Sciatic nerve (tissue), 2 donors: ENCODE measurements around the gene TMEM271. TPM values are rescaled to one million over a fixed set of nuclear protein-coding genes. Genes with fewer than 3 reads are reported as not detected.
A peak's percentile ranks its signal among the peaks of the same experiment; 100 is the strongest.
"Not testable (repeated sequence)": the region's sequence is repeated elsewhere in the genome, so short reads cannot be mapped to it uniquely, and the experiment has no call there.

ENCODE experiments used
- ATAC-seq: fragments of 200-7000 bp; cut with Tn5 transposase; one replicate; pipeline ENCODE4 v1.9.1; 2020; ENCODE audit warnings: mild to moderate bottlenecking, moderate library complexity
- DNase-seq: peaks from one replicate; pipeline ENCODE4 v3.0.0-alpha.2; 2020; ENCODE audit warnings: low spot score
- intact Hi-C: fragments of 100-400 bp; cut with DNase I; formaldehyde crosslinking; loops from one replicate; pipeline ENCODE4 v1.14.2; 2022
- total RNA-seq: library from RNA; stranded (reverse); fragmentation: NEBNext Ultra II Directional; extraction: Animal tissue kit (Norgen Biotek cat#: 25700); gene quantifications from one replicate; pipeline ENCODE4 v1.2.1, GENCODE V29; 2021
- donor health status: DM: no; HTN: no; CAD: no.
- donor health status: DM: no; HTN: no; CAD: no.

Gene TMEM271
- total RNA-seq, 1 donor from 2014 or later: not detected

DNA sequence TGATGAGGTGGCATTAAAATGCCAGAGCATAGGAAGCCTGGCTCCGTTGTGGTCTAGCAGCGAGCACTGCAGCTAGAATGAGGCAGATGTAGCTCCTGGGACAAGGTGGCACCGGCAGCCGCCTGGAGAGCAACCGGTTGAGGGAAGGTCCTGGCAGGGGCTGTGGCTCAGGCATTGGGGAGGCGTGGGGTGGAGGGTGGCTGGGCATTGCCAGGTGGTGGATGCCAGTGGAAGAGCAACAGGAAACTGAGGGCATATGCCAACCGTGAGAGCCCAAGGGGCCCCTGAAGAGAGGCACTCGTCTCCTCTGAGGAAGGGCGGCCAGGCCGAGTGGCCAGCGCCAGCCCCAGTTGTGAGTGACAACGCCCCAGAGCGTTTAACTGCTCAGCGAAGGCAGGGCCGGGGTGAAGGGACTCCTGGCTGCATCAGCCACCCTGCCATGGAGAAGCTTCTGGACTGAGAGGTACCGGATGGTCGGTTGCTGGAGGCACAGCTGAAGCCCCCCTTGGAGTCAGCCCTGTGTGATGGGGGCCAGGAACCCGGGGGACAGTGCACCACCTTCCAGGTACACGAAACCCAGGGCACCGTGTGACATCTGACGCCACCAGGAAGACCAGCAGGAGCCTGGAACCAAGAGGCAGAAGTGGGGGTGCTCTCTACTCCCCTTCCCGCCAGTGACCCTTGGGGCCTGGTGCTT, 36.1 kb upstream of the TMEM271 start:
- ATAC-seq (no peak), DNase-seq (peak; percentile 34)
- intact Hi-C loops: no loop called here

DNA sequence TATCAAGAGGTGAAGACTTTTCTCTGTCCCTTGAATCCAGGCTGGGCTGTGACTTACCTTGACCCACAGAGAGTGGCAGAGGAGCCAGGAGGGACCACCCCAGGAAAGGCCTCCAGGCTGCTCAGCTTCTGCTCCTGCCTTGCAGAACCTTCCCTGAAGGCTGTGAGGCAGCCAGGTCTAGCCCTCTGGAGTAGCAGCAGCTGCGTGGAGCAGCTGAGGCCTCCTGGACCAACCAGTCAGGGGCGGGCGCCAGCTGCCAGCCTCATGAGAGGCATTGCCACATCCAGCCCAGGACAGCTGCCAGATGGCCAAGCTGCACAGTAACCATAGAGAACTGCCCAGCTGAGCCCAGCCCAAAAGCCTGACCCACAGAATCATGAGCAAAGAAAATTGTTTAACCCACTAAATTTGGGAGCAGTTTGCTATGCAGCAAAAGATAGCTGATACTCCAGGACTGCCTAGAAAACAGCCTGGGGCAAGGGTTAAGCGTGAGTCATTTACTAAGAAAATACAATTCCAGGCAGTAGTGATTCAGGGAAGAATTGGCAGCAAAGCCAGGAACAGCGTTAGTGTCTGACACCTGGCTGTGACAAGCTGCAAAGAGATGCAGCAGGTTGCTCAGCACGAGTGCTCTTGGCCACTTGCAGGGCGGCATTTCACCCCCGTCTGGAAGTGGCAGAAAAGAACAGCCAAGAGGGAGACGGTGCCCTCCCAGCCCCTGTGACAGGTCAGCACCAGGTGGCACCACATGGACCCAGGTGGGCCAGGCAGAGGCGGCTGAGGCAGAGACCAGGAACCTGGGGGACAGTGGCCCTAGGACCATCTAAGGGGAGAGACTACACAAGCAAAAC, 34.5 kb upstream of the TMEM271 start:
- intact Hi-C loops: no loop called here
- ATAC-seq: no peak
- peak; percentile 40 for DNase-seq

DNA sequence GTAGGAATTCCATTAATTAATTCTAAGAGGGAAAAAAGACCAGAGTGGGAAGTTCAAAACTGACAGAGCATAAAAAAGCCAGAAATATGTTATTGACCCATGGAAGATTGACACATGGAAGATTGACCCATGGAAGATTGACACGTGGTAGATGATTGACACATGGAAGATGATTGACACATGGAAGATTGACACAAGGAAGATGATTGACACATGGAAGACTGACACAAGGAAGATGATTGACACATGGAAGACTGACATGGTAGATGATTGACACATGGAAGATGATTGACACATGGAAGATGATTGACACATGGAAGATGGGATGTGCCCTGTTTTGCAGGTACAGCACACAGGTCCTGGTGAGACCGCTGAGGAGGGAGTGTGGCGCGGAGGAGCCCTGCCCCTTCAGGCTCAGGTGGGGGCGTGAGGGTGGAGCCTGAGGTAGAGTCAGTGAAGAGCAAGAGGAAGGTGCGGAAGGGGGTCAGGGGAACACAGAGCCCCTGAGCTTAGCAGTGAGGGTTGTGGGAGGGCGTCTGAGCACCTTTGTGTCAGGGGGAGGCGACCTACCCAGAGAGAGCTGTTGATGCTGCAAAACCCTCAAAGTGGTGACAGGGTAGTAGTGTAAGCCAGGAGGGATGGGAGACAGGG, 33.4 kb upstream of the TMEM271 start:
- intact Hi-C loops: no loop called here
- ATAC-seq (no peak), DNase-seq (peak; percentile 22)

DNA sequence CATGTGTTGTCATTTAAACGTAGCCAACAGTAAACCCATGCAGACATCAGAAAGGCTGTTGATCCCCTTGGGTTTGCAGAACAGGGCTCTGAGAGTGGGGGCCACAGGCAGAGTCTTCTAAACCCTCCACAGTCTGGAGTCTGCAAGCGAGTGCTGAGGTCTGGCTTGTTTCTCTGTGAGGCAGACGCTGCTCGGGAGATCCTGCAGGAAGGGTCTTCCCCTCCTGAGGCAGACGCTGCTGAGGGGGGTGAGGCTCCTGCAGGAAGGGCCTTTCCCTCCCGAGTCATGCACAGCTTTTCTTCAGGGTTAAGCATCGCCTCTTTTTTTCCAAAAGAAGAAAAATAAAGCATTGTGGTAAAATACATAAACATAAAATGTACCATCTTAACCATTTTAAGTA, 32.1 kb upstream of the TMEM271 start:
- intact Hi-C loops: no loop called here
- ATAC-seq: no peak
- no peak for DNase-seq

DNA sequence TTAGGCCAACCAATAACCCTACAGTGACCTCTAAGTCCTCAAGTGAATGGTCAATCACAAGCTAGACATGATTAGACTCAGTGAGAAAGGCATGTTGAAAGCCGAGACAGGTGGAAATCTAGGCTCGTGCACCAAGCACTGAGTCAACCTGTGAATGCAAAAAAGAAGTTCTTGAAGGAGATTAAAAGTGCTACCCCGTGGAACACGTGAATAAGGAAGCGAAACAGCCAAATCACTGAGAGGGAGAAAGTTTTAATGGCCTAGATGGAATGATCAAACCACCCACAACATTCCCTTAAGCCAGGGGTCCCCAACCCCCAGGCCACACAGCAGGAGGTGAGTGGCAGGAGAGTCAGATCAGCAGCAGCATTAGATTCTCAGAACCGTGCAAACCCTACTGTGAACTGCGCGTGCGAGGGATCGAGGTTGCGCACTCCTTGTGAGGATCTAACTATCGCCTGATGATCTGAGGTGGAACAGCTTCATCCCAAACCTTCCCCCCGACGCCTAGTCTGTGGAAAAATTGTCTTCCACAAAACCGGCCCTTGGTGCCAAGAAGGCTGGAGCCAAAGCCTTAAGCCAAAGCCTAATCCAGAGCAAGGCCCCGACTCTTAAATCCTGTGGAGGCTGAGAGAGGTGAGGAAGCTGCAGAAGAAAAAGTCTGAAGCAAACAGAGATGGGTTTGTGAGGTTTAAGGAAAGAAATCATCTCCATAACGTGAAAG, 29.8 kb upstream of the TMEM271 start:
- intact Hi-C loops: no loop called here
- ATAC-seq (no peak), DNase-seq (no peak)

DNA sequence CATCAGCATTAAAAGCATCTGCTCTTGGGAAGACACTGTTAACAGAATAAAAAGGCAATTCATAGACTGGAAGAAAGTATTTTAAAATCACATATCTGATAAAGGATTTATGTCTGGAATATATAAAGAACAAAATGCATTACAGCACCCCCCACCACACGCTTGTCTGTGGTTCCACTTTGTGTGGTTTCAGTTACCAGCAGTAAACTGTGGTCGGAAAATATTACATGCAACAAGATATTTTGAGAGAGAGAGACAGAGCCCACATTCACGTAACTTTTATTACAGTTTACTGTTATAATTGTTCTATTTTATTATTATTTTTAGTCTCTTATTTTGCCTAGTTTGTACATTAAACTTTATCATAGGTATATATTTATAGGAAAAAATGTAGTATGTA, 28.0 kb upstream of the TMEM271 start:
- no peak for DNase-seq
- no peak for ATAC-seq
- intact Hi-C loops: no loop called here

DNA sequence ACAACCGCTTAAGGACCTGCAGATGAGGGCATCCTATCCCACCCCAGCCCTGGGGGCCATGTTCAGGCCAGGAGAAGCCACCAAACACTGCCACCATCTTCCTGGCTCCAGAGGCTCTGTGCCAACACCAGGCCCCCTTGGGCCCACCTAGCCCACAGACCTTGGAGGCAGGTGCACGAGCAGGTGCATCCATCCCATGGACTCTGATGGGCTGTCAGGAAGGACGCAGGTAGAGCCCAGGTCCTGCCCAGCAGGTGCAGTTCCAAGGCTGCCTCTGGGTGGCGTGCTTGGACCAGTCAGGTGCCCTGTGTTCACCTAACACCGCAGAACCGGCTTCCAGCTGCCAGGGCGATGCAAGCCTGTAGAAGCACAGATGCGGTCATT, 26.5 kb upstream of the TMEM271 start:
- intact Hi-C loops: no loop called here
- DNase-seq (no peak), ATAC-seq (no peak)

DNA sequence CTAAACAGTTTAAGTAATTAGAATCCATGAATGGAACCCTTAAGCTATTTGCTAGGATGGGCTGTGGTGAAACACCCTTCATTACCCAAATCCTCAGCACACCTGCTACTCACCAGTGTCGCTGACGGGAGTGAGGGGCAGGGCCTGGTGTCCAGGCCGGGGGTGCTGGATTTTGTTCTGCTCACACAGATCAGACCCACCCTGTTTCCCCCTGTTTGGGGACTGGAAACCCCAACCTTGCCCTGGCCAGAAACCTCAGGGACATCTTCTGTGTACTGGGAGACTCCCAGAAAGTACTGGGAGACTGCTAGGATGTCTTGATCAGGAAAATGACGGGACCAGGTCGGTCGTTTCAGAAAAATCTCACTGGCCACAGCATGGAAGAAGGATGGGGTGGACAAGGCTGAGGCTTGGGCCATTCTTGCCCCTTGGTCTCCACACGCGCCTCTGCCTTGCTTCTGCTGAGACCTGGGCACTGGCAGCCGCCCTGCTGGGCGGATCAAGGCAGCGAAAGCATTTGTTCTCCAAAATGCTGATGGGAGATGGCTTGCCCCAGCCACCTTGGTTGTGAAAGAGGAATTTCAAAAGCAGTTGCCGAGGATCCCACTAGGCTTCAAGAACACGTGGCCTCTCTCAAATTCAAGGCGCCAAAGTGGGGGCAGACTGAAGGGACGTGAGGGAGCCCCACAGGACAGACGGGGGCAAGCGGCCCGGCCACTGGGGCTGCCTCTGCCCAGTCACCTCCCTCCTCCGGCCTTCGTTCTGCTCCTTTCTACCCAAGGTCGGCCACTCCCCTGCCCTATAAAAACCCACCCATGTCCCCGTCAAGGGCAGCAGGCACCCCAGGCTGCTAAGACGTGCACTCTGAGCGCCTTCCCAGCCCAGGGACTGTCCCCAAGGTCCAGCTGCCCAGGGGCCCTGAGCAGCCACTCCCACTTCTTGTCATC, 25.8 kb upstream of the TMEM271 start:
- ATAC-seq (no peak), DNase-seq (no peak)
- intact Hi-C loops: no loop called here

DNA sequence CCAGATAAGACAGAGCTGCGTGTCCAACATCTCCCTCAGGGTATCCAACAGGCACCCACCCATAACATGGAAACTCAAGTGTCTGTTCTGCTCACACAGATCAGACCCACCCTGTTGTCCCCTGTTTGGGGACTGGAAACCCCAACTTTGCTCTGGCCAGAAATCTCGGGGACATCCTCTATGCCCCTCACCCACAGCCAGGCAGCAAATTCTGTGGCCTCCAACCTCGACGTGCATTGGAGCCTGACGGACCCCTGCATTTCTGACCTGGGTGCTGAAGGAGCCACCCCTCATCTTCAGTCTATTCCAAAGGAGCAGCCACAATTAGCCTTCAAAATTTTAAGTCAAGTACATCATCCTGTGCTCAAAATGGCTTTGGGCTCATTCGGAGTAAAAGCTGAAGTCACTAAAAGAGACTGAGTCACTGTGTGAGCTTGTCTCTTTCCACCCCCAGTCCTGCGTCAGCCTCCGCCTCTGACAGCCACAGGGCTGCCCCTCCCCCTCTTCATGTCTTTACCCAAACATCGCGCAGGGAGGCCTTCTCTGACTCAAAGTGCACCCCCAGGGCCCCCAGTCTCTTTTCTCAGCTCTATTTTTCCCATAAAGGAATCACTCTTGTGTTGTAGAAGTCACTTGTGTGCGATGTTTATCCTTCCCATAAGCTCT, 24.9 kb upstream of the TMEM271 start:
- intact Hi-C loops: no loop called here
- ATAC-seq: no peak
- DNase-seq: no peak

DNA sequence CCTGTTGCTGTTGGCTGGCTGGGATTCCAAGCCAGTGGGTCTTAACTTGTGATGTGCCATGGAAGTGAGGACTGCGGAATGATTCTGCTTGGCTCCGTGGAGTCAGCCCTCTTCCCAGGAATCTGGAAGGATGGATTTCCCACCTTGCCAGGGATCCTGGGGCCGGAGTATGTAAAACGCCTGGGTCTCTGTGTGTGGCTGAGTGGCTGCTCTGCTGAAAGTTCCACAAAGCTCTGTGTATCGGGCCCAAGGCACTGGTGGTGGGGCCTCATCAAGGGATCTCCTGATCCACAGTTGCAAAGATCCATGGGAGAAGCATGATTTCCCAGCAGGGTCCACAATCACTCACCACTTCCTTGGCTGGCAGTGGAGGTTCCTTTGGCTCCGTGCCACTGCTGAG, 24.1 kb upstream of the TMEM271 start:
- intact Hi-C loops: no loop called here
- no peak for DNase-seq
- ATAC-seq: no peak

DNA sequence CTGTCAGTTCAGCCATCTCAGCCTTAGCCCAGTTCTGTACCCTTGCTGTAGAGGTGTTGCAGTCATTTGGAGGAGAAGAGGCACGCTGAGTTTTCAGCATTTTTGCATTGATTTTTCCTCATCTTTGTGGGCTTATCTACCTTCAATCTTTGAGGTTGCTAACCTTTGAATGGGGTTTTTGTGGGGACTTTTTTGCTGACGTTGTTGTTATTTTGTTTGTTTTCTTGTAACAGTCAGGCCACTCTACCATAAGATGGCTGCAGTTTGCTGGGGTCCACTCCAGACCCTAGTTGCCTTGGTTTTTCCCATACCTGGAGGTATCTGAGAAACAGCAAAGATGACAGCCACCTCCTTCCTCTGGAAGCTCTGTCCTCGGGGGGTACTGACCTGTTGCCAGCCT, 22.8 kb upstream of the TMEM271 start:
- no peak for ATAC-seq
- intact Hi-C loops: no loop called here

DNA sequence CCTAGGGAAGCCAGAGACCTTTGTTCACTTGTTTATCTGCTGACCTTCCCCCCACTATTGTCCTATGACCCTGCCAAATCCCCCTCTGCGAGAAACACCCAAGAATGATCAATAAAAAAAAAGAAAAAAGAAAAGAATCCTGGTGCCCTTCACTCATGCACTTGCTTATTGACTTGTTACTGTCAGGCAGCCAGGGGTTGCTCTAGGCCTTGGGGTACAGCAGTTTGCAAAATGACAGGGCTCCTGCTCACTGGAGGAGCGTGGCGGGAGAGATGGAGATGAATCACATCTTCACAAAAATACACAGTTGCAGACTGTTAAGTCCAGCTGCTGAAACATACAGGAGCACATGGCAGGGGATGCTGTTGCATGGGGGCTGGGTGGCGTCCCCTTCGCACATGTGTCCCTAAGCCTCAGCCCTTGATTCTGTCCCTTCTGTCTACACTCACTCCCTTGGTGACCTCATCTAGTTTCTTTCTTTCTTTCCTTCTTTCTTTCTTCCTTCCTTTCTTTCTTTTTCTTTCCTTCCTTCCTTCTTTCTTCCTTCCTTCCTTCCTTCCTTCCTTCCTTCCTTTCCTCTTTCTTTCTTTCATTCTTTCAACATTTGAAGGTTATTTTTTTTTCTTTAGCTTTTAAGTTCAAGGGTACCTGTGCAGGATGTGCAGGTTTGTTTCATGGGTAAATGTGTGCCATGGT, 16.9 kb upstream of the TMEM271 start:
- DNase-seq (no peak), ATAC-seq (no peak)
- intact Hi-C loops: no loop called here

More for the DNA sequence above, 22.8 kb upstream of the TMEM271 start:
- no peak for DNase-seq

DNA sequence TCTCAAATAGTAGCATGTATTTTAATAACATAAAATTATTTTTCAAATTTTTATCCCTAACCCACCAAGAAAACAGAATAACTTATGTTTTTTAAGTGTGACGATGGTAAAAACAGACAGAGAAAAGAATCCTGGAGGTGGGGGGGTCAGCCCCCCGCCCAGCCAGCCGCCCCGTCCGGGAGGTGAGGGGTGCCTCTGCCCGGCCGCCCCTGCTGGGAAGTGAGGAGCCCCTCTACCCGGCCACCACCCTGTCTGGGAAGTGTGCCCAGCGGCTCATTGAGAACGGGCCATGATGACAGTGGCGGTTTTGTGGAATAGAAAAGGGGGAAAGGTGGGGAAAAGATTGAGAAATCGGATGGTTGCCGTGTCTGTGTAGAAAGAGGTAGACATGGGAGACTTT, 16.1 kb upstream of the TMEM271 start:
- intact Hi-C loops, ATAC-seq, DNase-seq: not testable (repeated sequence)

DNA sequence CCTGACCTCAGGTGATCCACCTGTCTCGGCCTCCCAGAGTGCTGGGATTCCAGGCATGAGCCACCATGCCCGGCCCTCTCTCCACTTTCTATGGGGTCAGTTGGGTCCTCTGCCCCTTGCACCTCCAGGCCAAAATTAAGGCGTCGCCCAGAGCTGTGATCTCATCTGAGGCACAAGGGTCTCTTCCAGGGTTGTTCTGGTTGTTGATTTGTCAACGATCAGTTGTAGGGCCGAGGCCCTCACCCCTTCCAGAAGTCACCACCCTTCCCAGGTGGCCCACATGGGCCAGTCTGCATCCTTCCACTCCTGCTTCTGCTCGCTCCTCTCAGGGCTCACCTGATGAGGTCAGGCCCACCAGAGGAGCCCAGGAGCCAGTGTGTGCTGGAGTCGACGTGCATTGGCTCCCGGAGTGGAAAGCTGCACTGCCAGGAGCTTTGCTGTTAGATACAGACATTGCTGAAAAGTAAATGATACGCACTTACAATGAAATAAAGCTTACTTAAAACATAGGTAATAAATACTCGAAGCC, 14.3 kb upstream of the TMEM271 start:
- no peak for DNase-seq
- ATAC-seq: no peak
- intact Hi-C loops: no loop called here

DNA sequence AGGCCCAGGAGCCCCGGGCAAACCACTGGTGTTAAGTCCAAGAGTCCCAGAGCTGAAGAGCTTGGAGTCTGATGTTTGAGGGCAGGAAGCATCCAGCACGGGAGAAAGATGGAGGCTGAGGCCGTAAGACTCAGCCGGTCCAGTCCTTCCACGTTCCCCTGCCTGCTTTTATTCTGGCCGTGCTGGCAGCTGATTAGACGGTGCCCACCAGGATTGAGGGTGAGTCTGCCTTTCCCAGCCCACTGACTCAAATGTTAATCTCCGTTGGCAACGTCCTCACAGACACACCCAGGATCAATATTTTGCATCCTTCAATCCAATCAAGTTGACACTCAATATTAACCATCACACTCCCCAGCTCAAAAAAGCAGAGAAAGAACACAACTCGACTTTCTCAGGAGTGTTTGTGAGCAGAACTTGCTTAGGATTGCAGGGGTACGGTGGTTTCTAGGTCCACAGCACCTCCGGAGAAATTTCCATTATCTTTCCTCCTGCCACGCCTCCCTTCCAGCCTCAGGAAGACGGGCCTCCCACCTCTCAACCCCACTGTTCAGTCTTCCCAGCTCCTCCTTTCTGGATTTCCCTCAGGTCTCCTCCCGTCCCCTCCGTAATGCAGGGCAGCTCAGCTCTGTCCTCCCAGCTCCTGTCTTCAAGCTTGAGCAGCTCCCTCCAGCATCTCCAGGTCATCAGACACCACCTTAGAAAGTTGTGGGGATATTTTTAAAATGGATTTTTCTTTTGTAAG, 13.3 kb upstream of the TMEM271 start:
- ATAC-seq: no peak
- intact Hi-C loops: no loop called here
- DNase-seq: no peak

DNA sequence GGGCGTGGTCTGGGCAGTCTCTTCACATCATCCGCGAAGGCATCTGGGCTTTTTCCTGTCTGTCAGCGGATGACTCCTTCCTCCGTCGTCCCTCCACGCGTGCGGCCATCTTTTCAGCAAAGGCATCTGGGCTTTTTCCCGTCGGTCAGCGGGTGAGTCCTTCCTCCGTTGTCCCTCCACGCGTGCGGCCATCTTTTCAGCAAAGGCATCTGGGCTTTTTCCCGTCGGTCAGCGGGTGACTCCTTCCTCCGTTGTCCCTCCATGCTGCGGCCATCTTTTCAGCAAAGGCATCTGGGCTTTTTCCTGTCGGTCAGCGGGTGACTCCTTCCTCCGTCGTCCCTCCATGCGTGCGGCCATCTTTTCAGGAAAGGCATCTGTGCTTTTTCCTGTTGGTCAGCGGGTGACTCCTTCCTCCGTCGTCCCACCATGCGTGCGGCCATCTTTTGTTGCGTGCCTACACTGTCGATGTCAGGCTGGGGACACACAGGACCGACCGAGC, 12.3 kb upstream of the TMEM271 start:
- intact Hi-C loops: no loop called here
- no peak for ATAC-seq
- no peak for DNase-seq
